NCI-H774 (cell line): ENCODE data around the gene EHD2.
"Not testable (repeated sequence)": the region's sequence is repeated elsewhere in the genome, so short reads cannot be mapped to it uniquely, and the experiment has no call there.

Experiments
- DNase-seq: peaks from one replicate; lab custom pipeline; 2025; lab: John Stamatoyannopoulos, UW

Gene EHD2

GRCh38 chr19:47750752-47751151, 37.5 kb downstream of the EHD2 start:
- no peak for DNase-seq

- no peak for DNase-seq
These were observed 39.4 kb downstream of the EHD2 start for GRCh38 chr19:47752440-47753211.

GRCh38 chr19:47754206-47755064, 41.2 kb downstream of the EHD2 start:
- DNase-seq = no peak

- no peak for DNase-seq
These were observed 42.0 kb downstream of the EHD2 start for GRCh38 chr19:47755065-47755761.

- DNase-seq = no peak
These were observed 42.8 kb downstream of the EHD2 start for GRCh38 chr19:47755762-47756626.

- no peak for DNase-seq
These were observed 43.4 kb downstream of the EHD2 start for GRCh38 chr19:47756627-47756929.

- DNase-seq = no peak
These were observed 43.9 kb downstream of the EHD2 start for GRCh38 chr19:47756953-47757608.

- DNase-seq = no peak
These were observed 44.6 kb downstream of the EHD2 start for GRCh38 chr19:47757617-47758442.

- DNase-seq = no peak
These were observed 45.2 kb downstream of the EHD2 start for GRCh38 chr19:47758443-47758804.

- no peak for DNase-seq
These were observed 47.4 kb downstream of the EHD2 start for GRCh38 chr19:47760632-47760999.

- DNase-seq = no peak
These were observed 48.3 kb downstream of the EHD2 start for GRCh38 chr19:47761566-47761965.

- no peak for DNase-seq
These were observed 48.9 kb downstream of the EHD2 start for GRCh38 chr19:47762151-47762550.

GRCh38 chr19:47762615-47763308, 49.5 kb downstream of the EHD2 start:
- no peak for DNase-seq

- not testable (repeated sequence) for DNase-seq
These were observed 51.5 kb downstream of the EHD2 start for GRCh38 chr19:47764705-47765104.

GRCh38 chr19:47765523-47766358, 52.5 kb downstream of the EHD2 start:
- DNase-seq = peak; percentile 11

GRCh38 chr19:47766359-47766620, 53.1 kb downstream of the EHD2 start:
- DNase-seq = no peak

GRCh38 chr19:47766670-47767069, 53.4 kb downstream of the EHD2 start:
- no peak for DNase-seq

- DNase-seq = no peak
These were observed 54.1 kb downstream of the EHD2 start for GRCh38 chr19:47767349-47767748.

- no peak for DNase-seq
These were observed 55.4 kb downstream of the EHD2 start for GRCh38 chr19:47768604-47769003.
